Mucosa of descending colon (tissue), 3 donors: Measurements from ENCODE around the gene FSCN2. TPM values are rescaled to one million over a fixed set of nuclear protein-coding genes. Genes with fewer than 3 reads are reported as not detected.

Experiments
- ATAC-seq: fragments of 200-7000 bp; cut with Tn5 transposase; one replicate; pipeline ENCODE4 v1.9.1; 2020; ENCODE audit warnings: mild to moderate bottlenecking, moderate library complexity
- DNase-seq, 3 donors: peaks; one replicate each; pipeline ENCODE4 v3.0.0-alpha.2; 2020
- H3K36me3 ChIP-seq: fragments of 200-600 bp; one replicate; pipeline ENCODE4 v1.8.0; 2021; ENCODE audit warnings: low read depth, mild to moderate bottlenecking
- H3K4me1 ChIP-seq: fragments of 200-600 bp; one replicate; pipeline ENCODE4 v1.8.0; 2021; ENCODE audit warnings: low read depth, mild to moderate bottlenecking
- H3K4me3 ChIP-seq: fragments of 200-600 bp; one replicate; pipeline ENCODE4 v1.8.0; 2021; ENCODE audit warnings: mild to moderate bottlenecking
- H3K9me3 ChIP-seq: fragments of 200-600 bp; one replicate; pipeline ENCODE4 v1.8.0; 2021; ENCODE audit warnings: mild to moderate bottlenecking
- intact Hi-C, 2 donors: fragments of 100-400 bp; cut with DNase I in 1 of 2; cut with micrococcal nuclease in 1 of 2; formaldehyde crosslinking; loops; one replicate each; pipeline versions ENCODE4 v1.11.0 to v1.11.1; 2022; cut with DNase I, micrococcal nuclease
- total RNA-seq, 3 donors: library from RNA; stranded (reverse); fragmentation: NEBNext Ultra II Directional in 2 of 3; extraction: Animal tissue kit (Norgen Biotek cat#: 25700) in 2 of 3; gene quantifications; one replicate each; pipeline versions ENCODE4 v1.2.1 to v1.2.4, GENCODE V29; 2021 to 2023
- TF ChIP-seq, protein P1 (sequence below): fragments of 200-600 bp; IDR thresholded peaks from one replicate; pipeline ENCODE4 v1.8.0; 2022; ENCODE audit warnings: antibody characterized with exemption, mild to moderate bottlenecking
- donor health status: DM: no; HTN: no; CAD: no; lungs with moderate emphysema.
- donor health status: DM: no; HTN: no; CAD: no.
- donor health status: DM: no; HTN: yes; CAD: no.

The FSCN2 gene
- total RNA-seq, 3 donors from 2014 or later: 1.6 to 4.0 (median 2.5) TPM

DNA sequence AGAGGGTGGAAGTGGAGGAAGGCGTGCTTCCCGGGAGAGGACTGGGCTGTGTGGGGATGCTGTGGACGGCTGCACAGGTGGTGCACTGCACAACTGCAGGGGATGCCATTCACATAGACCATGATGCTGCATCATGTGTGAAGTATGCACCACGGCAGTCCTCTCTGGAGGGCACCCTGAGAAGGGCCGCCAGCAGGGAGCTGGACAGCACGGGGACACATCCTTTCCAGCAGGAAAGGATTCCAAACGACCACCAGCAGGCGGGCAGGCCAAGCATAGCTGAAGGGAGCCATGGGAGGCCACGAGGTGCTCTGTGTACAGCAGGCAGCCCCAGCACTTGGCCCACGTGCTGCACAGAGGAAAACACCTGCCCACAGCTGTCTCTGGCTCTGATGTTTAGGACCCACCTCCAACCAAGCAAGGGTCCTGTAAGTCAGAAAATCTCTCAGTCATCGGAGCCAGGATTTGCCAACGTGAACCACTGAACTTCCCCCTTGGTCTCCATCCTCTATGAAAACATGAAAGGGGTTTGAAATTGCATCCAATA, 25.6 kb upstream of the FSCN2 start:
- intact Hi-C loops: no loop called here
- no peaks in the 10 kb centered on the region for H3K36me3 ChIP-seq
- ATAC-seq: no peak
- no peaks in the 10 kb centered on the region for H3K9me3 ChIP-seq
- no peak overlapping the region for H3K4me3 ChIP-seq
- TF ChIP-seq, protein P1, sequence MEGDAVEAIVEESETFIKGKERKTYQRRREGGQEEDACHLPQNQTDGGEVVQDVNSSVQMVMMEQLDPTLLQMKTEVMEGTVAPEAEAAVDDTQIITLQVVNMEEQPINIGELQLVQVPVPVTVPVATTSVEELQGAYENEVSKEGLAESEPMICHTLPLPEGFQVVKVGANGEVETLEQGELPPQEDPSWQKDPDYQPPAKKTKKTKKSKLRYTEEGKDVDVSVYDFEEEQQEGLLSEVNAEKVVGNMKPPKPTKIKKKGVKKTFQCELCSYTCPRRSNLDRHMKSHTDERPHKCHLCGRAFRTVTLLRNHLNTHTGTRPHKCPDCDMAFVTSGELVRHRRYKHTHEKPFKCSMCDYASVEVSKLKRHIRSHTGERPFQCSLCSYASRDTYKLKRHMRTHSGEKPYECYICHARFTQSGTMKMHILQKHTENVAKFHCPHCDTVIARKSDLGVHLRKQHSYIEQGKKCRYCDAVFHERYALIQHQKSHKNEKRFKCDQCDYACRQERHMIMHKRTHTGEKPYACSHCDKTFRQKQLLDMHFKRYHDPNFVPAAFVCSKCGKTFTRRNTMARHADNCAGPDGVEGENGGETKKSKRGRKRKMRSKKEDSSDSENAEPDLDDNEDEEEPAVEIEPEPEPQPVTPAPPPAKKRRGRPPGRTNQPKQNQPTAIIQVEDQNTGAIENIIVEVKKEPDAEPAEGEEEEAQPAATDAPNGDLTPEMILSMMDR: no peak
- no peak for DNase-seq
- no peaks in the 10 kb centered on the region for H3K4me1 ChIP-seq

DNA sequence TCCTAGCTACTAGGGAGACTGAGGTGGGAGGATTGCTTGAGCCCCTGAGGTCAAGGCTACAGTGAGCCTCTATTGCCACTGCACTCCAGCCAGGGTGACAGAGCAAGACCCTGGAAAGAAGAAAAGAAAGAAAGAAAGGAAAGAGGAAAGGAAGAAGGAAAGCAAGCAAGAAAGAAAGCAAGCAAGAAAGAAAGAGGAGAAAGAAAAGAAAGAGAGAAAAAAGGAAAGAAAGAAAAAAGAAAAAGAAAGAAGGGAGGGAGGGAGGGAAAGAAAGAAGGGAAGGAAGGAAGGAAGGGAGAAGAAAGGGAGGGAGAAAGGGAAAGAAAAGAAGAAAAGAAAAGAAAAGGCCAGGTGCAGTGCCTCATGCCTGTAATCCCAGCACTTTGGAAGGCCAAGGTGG, 24.6 kb upstream of the FSCN2 start:
- Histone ChIP-seq H3K4me1 (no peaks in the 10 kb centered on the region), H3K9me3 (no peaks in the 10 kb centered on the region), H3K4me3 (no peak overlapping the region), H3K36me3 (no peaks in the 10 kb centered on the region)
- DNase-seq (no peak), ATAC-seq (no peak)
- TF ChIP-seq, protein P1: no peak
- intact Hi-C loops: no loop called here

DNA sequence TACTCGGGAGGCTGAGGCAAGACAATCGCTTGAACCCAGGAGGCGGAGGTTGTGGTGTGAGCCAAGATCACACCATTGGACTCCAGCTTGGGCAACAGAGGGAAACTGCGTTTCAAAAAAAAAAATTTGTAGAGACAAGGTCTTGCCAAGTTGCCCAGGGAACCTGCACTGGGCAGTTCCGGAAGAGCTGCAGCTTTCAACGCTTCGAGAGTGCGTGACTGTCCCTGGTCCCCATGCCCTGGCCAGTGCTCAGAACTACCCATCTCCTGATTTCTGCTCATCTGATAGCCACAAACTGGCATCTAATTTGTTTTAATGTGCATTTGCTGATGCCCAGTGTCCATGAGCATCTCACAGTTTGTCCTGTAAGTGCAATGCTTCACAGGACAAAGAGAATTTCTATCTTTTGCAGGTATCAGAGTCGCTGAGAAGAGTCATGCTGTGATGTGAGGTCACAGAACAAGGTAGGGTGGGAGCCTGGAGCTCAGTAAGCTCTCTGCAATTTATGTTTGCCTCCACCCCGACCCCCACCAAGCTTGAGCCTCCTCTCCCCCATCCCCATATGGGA, 19.5 kb upstream of the FSCN2 start:
- TF ChIP-seq, protein P1: no peak
- Histone ChIP-seq H3K4me3 (no peak overlapping the region), H3K36me3 (no peaks in the 10 kb centered on the region), H3K9me3 (no peaks in the 10 kb centered on the region), H3K4me1 (peaks cover 12% of the 10 kb centered on the region)
- DNase-seq (peak in 1 of 3 donors; percentile 36), ATAC-seq (peak; percentile 1)
- intact Hi-C loops: no loop called here

DNA sequence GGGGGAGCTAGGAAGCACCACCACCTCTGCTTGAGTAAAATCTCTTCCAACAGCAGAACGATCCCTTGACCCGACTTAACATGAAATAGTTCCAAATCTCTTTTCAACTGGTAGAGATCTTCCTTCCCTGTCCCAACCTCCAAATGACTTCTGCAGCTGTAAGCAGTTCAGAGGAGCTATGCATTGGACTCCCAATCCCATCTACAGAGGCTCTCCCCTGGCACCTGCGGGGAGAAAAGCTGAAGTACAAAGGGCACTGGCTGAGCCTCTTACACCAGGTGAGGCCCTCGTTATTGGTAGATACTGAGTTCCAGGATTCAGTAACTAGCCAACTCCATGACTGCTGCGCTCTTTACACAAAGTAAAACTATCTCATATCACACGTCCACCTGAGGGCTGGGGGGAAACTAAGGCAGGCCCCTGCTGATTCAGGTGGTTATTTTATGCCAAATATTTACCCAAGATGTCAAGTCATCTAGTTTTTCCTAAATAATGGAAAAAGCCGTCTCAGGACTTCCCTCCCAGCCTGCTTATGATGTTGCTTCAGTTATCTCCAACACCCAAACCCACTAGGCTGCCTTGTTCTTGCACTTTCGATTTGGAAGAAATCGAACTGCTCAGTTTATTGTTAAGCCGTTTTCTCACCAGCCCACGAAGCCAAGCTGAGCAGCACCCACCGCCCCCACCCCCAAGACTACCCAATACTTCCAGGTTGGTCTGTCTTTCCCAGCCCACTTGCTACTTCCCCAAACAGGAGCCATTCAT, 18.8 kb upstream of the FSCN2 start:
- Histone ChIP-seq H3K4me3 (peak overlapping the region; percentile 98), H3K9me3 (no peaks in the 10 kb centered on the region), H3K36me3 (no peaks in the 10 kb centered on the region), H3K4me1 (peaks cover 12% of the 10 kb centered on the region)
- DNase-seq (peak in 2 of 3 donors; percentile 48 to 51), ATAC-seq (no peak)
- TF ChIP-seq, protein P1: no peak
- intact Hi-C loops: no loop called here

DNA sequence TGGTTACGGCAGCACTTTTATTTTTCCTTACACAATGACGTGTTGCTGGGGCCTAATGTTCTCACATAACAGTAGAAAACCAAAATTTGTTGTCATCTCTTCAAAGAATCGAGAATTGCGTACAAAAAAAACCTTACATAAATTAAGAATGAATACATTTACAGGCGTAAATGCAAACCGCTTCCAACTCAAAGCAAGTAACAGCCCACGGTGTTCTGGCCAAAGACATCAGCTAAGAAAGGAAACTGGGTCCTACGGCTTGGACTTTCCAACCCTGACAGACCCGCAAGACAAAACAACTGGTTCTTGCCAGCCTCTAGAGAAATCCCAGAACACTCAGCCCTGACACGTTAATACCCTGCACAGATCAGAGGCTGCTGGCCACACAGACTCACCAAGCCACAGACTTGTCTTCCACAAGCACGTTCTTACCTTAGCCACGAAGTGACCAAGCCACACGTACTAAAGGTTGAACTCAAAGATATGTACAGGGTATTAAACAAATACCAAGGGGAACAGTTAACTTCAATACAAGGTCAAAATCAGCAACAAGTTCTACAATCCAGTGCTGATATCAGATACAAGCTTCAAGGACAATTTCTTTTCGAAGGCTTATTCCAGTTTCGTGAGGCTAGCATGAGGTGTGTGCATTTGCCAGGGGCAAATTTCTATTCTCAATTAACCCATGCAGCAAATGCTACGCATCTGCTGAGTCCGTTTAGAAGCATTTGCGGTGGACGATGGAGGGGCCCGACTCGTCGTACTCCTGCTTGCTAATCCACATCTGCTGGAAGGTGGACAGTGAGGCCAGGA, 18.0 kb upstream of the FSCN2 start:
- Histone ChIP-seq H3K9me3 (no peaks in the 10 kb centered on the region), H3K36me3 (no peaks in the 10 kb centered on the region), H3K4me3 (peak overlapping the region; percentile 98), H3K4me1 (peaks cover 12% of the 10 kb centered on the region)
- intact Hi-C loops: loop anchor here in 1 of 2 donors (10.0 kb wide), 1 partner anchor 115 kb away; the partner anchor contains the start of gene BAHCC1
- peak in 1 of 3 donors; percentile 34 for DNase-seq
- no peak for ATAC-seq
- TF ChIP-seq, protein P1: no peak
